ENCODE data around the gene DICER1.

DICER1 gene

DNA sequence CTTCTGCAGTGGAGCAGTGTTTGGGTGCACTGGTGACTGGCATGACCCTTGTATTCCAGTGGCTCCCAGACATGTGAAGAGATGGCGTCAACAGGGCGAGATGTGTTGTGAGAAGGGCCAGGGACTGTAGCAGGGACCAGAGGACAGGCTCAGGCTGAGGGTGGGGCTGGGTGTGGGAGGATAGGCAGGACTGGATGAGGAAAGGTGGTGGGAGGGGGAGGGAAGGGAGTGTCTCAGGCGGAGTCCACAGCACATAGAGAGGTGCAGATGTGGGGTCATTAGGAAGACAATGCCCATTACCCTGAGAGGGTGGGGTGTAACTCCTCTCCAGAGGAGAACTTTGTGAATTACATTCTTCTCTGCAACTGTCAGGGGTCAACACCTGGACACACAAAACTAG, 78.5 kb downstream of the DICER1 start:
- peaks cover 2% of the 10 kb centered on the region for H3K9me3 Mint-ChIP-seq
- no peak overlapping the region for H3K4me3 Mint-ChIP-seq
- H3K27me3 Mint-ChIP-seq = peaks cover 11% of the 10 kb centered on the region
- no peak for DNase-seq
- no peaks in the 10 kb centered on the region for H3K4me1 Mint-ChIP-seq
- H3K36me3 Mint-ChIP-seq = peaks cover 5% of the 10 kb centered on the region
- H3K27ac Mint-ChIP-seq = no peak overlapping the region
- CTCF ChIA-PET = no interaction called here

- peaks cover 2% of the 10 kb centered on the region for H3K9me3 Mint-ChIP-seq
- no peak overlapping the region for H3K27ac Mint-ChIP-seq
- no peaks in the 10 kb centered on the region for H3K4me1 Mint-ChIP-seq
- DNase-seq = no peak
- CTCF ChIA-PET = no interaction called here
- H3K36me3 Mint-ChIP-seq = peaks cover 1% of the 10 kb centered on the region
- peaks cover 11% of the 10 kb centered on the region for H3K27me3 Mint-ChIP-seq
- no peak overlapping the region for H3K4me3 Mint-ChIP-seq
Measured at GRCh38 chr14:95077345-95077744, 80.0 kb downstream of the DICER1 start.

- CTCF ChIA-PET = no interaction called here
- no peaks in the 10 kb centered on the region for H3K4me1 Mint-ChIP-seq
Measured at GRCh38 chr14:95075789-95076188, 81.5 kb downstream of the DICER1 start.

GRCh38 chr14:95073947-95074346, 83.4 kb downstream of the DICER1 start:
- H3K27me3 Mint-ChIP-seq = peaks cover 15% of the 10 kb centered on the region
- CTCF ChIA-PET = no interaction called here
- H3K9me3 Mint-ChIP-seq = peaks cover 2% of the 10 kb centered on the region
- H3K4me3 Mint-ChIP-seq = no peak overlapping the region
- DNase-seq = no peak
- no peaks in the 10 kb centered on the region for H3K36me3 Mint-ChIP-seq
- no peak overlapping the region for H3K27ac Mint-ChIP-seq
- no peaks in the 10 kb centered on the region for H3K4me1 Mint-ChIP-seq

More at GRCh38 chr14:95075789-95076188, 81.5 kb downstream of the DICER1 start:
- DNase-seq = no peak
- Mint-ChIP-seq H3K27me3 (peaks cover 11% of the 10 kb centered on the region), H3K4me3 (no peak overlapping the region), H3K36me3 (no peaks in the 10 kb centered on the region), H3K9me3 (peaks cover 2% of the 10 kb centered on the region), H3K27ac (no peak overlapping the region)

DNA sequence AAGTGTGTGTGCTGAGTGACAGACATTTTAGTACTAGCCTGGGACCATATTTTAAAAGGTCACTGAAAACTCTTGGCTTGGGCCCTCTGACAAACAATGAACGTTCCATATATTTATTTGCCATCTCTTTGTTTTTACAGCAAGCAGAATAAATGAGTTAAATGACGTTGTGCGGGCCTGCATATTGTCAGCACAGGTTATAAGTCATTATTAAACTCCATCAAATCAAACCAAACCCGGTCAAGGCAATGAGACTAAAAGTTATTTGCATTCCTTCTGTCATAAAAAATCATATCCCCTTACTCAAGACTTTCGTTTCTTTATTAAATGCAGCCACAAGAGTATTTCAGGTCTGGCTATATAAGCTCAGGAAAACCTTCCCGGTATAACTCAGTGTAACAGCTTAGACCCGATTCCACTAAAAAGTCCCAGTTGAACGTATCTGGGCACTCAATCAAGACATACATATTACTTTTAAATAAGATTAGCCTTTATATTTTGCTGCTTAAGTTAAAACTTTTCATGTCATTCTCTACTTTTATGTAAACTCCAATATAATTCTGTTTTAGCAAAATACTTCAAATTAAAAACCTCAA, 84.9 kb downstream of the DICER1 start:
- Mint-ChIP-seq H3K4me1 (no peaks in the 10 kb centered on the region), H3K27ac (no peak overlapping the region), H3K27me3 (peaks cover 21% of the 10 kb centered on the region), H3K4me3 (no peak overlapping the region), H3K36me3 (no peaks in the 10 kb centered on the region), H3K9me3 (peaks cover 1% of the 10 kb centered on the region)
- CTCF ChIA-PET = interaction anchor here (0.7 kb wide), 1 partner anchor 8 kb away, joined by 3 read pairs; no protein-coding TSS in a partner anchor
- DNase-seq = no peak

GRCh38 chr14:95071649-95072280, 85.6 kb downstream of the DICER1 start:
- Mint-ChIP-seq H3K4me3 (no peak overlapping the region), H3K36me3 (no peaks in the 10 kb centered on the region), H3K9me3 (peaks cover 1% of the 10 kb centered on the region), H3K4me1 (no peaks in the 10 kb centered on the region), H3K27me3 (peaks cover 21% of the 10 kb centered on the region), H3K27ac (no peak overlapping the region)
- CTCF ChIA-PET = interaction anchor here (0.7 kb wide), 1 partner anchor 9 kb away, joined by 3 read pairs; no protein-coding TSS in a partner anchor
- no peak for DNase-seq

GRCh38 chr14:95070748-95071435, 86.4 kb downstream of the DICER1 start:
- Mint-ChIP-seq H3K27me3 (peaks cover 21% of the 10 kb centered on the region), H3K27ac (no peak overlapping the region), H3K4me3 (no peak overlapping the region), H3K4me1 (no peaks in the 10 kb centered on the region), H3K9me3 (peaks cover 1% of the 10 kb centered on the region), H3K36me3 (no peaks in the 10 kb centered on the region)
- no peak for DNase-seq
- CTCF ChIA-PET = no interaction called here

- Mint-ChIP-seq H3K27ac (no peak overlapping the region), H3K4me3 (no peak overlapping the region), H3K4me1 (no peaks in the 10 kb centered on the region), H3K36me3 (no peaks in the 10 kb centered on the region), H3K9me3 (peaks cover 1% of the 10 kb centered on the region), H3K27me3 (peaks cover 24% of the 10 kb centered on the region)
- DNase-seq = no peak
- CTCF ChIA-PET = no interaction called here
Measured at GRCh38 chr14:95069547-95069946, 87.8 kb downstream of the DICER1 start.

DNA sequence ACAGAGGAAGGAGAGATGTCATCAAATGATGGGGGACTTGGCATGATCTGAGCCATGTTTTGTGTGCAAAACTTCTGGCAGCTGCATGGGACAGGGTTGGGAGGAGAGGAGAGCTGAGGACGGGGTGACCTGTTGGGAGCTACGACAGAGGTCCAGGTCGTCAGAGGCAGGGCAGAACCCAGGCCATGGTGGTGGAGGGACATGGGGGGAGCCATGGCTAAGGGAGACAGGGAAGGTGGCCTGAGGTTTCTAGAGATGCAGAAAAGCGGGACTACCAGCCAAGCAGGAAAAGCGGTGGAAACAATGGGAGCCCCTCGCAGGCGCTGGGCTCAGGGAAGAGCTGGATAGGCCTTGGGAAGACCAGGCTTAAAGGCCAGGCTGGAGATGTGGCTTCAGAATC, 88.3 kb downstream of the DICER1 start:
- Mint-ChIP-seq H3K4me3 (no peak overlapping the region), H3K27ac (no peak overlapping the region), H3K36me3 (no peaks in the 10 kb centered on the region), H3K27me3 (peaks cover 22% of the 10 kb centered on the region), H3K9me3 (peaks cover 1% of the 10 kb centered on the region), H3K4me1 (no peaks in the 10 kb centered on the region)
- CTCF ChIA-PET = no interaction called here
- DNase-seq = no peak

GRCh38 chr14:95068521-95068920, 88.8 kb downstream of the DICER1 start:
- Mint-ChIP-seq H3K4me3 (no peak overlapping the region), H3K36me3 (no peaks in the 10 kb centered on the region), H3K9me3 (peaks cover 1% of the 10 kb centered on the region), H3K4me1 (no peaks in the 10 kb centered on the region), H3K27ac (no peak overlapping the region), H3K27me3 (peaks cover 21% of the 10 kb centered on the region)
- no peak for DNase-seq
- CTCF ChIA-PET = no interaction called here

DNA sequence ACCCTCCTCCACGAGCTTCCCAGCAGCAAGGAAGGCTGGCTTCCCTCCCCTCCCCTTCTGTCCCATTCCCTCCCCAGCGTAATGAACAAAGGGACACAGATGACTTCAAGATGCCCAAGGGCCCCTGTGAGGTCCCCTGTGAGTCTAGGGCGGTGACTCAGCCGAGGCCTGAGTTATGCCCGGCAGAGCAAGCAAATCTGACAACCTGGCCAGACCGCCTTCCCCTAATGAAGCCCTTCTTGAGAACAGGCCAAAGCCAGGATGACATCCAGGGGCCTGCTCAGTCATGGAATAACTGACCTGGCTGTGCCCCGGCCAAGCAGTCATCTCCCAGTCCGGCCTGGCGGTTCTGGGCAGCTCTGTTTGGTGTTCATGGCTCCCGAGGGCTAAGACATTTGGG, 89.2 kb downstream of the DICER1 start:
- CTCF ChIA-PET = no interaction called here
- no peaks in the 10 kb centered on the region for H3K4me1 Mint-ChIP-seq
- H3K27ac Mint-ChIP-seq = no peak overlapping the region
- H3K4me3 Mint-ChIP-seq = no peak overlapping the region
- H3K27me3 Mint-ChIP-seq = peaks cover 21% of the 10 kb centered on the region
- H3K9me3 Mint-ChIP-seq = peaks cover 4% of the 10 kb centered on the region
- no peak for DNase-seq
- H3K36me3 Mint-ChIP-seq = no peaks in the 10 kb centered on the region

- CTCF ChIA-PET = no interaction called here
- H3K36me3 Mint-ChIP-seq = no peaks in the 10 kb centered on the region
- no peak for DNase-seq
Measured at GRCh38 chr14:95067526-95067925, 89.8 kb downstream of the DICER1 start.

DNA sequence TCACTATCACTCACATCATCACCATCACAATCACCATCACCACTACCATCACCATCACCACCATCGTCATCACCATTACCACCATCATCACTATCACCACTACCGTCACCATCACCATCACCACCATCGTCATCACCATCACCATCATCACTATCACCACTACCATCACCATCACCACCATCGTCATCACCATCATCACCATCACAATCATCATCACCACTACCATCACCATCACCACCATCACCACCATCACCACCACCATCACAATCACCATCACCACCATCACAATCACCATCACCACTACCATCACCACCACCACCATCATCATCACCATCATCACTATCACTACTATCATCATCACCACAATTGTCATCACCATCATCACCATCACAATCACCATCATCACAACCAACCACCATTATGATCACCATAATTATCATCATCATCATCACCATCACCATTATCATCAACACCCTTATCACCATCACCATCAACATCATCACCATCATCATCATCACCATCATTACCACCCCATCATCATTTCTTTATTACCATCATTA, 90.8 kb downstream of the DICER1 start:
- H3K27ac Mint-ChIP-seq = no peak overlapping the region
- peaks cover 4% of the 10 kb centered on the region for H3K9me3 Mint-ChIP-seq
- peaks cover 21% of the 10 kb centered on the region for H3K27me3 Mint-ChIP-seq
- DNase-seq = no peak
- no peaks in the 10 kb centered on the region for H3K4me1 Mint-ChIP-seq
- no peaks in the 10 kb centered on the region for H3K36me3 Mint-ChIP-seq
- CTCF ChIA-PET = no interaction called here
- H3K4me3 Mint-ChIP-seq = no peak overlapping the region

More at GRCh38 chr14:95067526-95067925, 89.8 kb downstream of the DICER1 start:
- H3K27me3 Mint-ChIP-seq = peaks cover 21% of the 10 kb centered on the region
- peaks cover 4% of the 10 kb centered on the region for H3K9me3 Mint-ChIP-seq
- H3K27ac Mint-ChIP-seq = no peak overlapping the region
- no peak overlapping the region for H3K4me3 Mint-ChIP-seq
- no peaks in the 10 kb centered on the region for H3K4me1 Mint-ChIP-seq

GRCh38 chr14:95065411-95065810, 91.9 kb downstream of the DICER1 start:
- H3K27ac Mint-ChIP-seq = no peak overlapping the region
- DNase-seq = no peak
- CTCF ChIA-PET = no interaction called here

DNA sequence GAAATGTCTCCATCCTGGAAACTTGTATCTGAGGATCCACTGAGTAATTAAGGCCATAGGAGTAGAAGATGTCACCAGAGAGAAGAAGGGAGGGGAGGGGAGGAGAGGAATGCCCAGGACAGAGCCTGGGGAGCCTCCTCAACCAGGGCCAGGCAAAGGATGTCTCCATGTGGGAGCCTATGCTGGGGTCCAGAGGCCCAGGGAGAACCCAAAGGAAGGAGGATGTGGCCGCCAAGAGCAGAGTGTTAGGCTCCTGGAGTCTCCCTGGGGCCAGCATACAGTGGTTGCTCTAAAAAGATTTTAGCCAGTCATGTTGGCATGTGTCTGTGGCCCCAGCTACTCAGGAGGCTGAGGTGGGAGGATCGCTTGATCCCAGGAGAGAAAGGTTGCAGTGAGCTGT, 92.6 kb downstream of the DICER1 start:
- no peak for DNase-seq
- Mint-ChIP-seq H3K4me3 (no peak overlapping the region), H3K27ac (no peak overlapping the region), H3K4me1 (no peaks in the 10 kb centered on the region), H3K9me3 (peaks cover 4% of the 10 kb centered on the region), H3K36me3 (no peaks in the 10 kb centered on the region), H3K27me3 (peaks cover 18% of the 10 kb centered on the region)
- CTCF ChIA-PET = no interaction called here

More at GRCh38 chr14:95065411-95065810, 91.9 kb downstream of the DICER1 start:
- peaks cover 18% of the 10 kb centered on the region for H3K27me3 Mint-ChIP-seq
- no peak overlapping the region for H3K4me3 Mint-ChIP-seq
- H3K9me3 Mint-ChIP-seq = peaks cover 4% of the 10 kb centered on the region
- H3K4me1 Mint-ChIP-seq = no peaks in the 10 kb centered on the region
- no peaks in the 10 kb centered on the region for H3K36me3 Mint-ChIP-seq

Measured in activated naive CD4-positive, alpha-beta T cell treated with anti-CD3 and anti-CD28 coated beads, Interleukin-2, amount 10 ng/mL, durations not matched to agents 7 days and 5 days (primary cell).